GM18873 (cell line): ENCODE measurements around the gene NEK9.

ENCODE experiments used
- ATAC-seq: cut with Tn5 transposase; IDR thresholded peaks from one replicate; pipeline ENCODE4 v1.9.1; 2021; ENCODE audit warnings: mild to moderate bottlenecking, moderate library complexity, moderate number of reproducible peaks; ENCODE audit not compliant: unreplicated experiment, low FRiP score

NEK9 gene

DNA sequence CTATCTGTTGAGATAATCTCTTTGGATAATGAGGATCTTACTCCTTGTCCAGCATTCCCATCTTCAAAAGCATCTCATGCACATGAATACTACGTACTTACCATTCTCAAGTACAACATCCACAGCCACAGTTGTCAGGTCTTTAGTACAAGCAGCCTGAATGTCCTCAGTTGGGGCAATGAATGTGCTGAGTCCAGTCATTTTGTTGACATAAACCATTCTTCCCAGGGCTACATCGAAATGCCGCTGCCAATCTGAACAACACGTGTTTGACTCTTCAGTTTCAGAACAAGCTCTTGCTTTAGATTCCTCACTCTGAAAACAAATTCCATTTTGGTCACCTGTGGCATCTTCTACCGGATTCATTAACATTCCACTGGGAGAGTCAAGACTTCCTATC lies 80.6 kb downstream of the NEK9 start:
- ATAC-seq: no peak

DNA sequence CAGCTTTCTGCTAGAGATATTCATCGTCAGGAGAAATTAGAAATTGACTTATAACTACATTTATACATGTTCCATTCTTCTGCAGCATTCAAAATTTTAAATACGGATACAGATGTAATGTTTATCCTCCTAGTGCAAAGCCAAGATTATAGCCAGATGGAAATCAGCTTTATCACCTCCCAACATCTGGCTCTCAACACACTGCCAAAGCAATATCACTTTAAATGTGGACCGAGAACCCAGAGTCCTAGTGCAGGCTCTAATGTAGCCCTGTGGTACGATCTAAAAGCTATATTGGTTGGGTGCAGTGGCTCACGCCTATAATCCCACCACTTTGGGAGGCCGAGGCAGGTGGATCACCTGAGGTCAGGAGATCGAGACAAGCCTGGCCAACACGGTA lies 82.1 kb downstream of the NEK9 start:
- no peak for ATAC-seq

DNA sequence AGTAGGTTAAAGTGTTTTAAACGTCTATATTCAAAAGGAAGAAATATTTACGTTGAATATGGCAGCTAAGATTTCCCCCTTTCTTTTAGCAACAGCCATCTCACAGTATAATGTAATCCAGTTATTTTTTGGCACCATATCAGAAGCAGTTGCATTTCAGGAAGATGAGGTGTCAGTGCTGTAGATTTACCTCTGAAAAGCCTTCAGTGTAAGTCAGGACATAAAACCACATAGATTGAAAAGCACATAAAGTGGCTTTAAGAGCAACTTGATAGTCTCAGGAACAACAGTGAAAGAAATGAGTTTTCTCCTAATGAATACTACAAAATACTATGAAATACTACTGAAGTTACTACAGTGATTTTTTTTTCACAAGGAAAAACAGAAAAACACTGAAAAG lies 82.5 kb downstream of the NEK9 start:
- no peak for ATAC-seq

DNA sequence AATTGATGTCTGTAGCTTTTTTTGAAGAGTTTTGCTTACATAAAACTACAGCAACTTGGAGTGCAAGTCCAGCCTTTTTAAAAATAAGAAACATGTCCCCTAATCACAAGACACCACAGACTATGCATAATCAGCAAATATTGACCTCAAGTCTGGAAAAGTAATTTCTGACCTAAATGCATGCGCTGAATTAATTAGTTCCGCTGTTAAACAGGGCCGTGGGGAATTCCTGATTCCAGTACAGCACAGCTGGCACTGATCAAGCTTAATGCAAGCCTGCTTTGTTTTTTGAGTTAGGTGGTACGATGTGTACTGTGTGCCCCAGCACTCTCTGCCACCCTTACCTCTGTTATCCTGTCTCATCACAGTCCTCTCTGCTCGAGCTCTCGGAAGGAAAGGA lies 84.8 kb downstream of the NEK9 start:
- ATAC-seq: no peak

DNA sequence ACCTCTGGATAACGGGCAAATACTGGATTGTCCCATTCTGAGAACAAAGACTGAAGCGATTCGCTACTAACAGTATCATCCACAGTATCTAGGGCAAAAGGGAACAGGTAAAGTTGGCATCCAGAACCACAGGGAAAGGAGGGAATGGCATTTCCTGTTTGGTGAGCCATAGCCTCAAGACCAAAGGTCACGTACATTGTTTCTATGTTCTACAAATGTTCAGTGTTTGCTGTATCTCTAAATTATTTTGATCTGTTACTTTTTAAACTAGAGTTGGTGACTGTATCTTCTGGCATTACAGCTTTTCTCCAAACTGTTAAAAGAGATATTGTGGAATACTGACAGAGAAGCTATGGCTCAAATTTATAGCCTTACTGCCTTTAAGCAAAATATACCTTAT lies 85.2 kb downstream of the NEK9 start:
- no peak for ATAC-seq

DNA sequence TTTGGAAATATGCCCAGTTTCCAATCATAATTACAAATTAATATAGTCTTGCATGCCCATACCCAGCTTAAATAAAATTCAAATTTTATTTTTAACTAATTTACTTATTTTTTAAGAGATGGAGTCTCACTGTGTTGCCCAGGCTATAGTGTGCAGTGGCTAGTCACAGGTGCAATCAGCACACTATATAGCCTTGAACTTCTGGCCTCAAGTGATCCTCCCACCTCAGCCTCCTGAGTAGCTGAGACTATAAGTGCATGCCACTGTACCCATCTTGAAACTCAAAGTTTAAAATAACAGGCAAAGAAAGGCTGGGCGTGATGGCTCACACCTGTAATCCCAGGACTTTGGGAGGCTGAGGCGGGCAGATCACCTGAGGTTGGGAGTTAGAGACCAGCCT lies 85.9 kb downstream of the NEK9 start:
- no peak for ATAC-seq

DNA sequence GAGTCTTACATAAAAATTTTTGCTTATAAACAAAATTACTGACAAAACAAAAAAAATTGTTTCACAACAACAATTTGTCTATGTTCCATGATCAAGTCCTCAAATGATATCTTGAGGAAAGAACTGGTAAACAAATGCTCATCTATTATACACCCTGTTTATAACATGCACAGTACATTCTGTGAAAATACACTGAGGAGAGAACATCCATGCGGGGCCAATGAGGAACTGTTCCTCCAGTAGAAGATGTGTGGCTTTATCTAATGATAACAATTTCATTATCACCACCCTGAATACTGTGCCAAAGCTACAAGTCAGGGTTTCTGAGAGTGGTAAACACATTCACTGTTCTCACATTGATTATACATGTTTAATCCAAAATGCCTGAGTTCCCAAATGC lies 86.3 kb downstream of the NEK9 start:
- ATAC-seq: no peak

DNA sequence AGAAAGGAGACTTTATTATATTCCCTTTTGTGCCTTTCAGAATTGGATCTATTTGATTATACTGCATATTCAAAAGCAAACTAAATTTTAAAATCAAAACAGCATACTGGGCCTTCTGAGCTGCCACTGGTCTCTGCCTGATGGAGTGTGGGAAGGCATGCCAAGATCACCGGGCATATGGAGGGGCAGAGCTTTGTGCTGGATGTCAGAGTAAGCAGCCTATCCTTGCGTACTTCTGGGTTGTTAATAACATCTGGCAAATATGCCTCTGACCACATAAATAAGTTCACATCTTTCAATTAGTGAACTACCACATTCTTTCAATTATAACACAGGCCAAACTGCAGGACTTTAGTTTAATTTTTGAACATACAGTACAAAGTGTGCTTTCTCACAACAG lies 93.9 kb downstream of the NEK9 start:
- ATAC-seq: no peak

DNA sequence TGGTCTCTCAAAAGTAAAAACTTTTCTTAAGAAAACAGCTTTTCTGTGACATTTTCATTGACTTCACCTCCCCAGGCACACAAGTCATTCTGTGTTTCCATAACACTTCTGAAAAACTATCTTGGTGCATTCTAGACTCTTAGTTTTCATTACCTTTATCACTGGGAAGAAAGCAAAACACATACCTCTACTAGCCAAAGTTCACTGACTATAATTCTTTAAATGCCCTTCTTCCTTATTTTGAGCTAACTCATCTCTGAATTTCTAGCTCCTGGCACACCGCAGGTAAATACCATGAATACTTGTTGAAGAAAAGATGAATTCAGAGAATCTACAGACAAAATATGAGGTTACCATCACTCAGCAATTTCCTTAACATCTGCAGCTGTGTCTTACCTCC lies 96.7 kb downstream of the NEK9 start:
- no peak for ATAC-seq
